ENCODE measurements around the gene ZFP57.

DNA sequence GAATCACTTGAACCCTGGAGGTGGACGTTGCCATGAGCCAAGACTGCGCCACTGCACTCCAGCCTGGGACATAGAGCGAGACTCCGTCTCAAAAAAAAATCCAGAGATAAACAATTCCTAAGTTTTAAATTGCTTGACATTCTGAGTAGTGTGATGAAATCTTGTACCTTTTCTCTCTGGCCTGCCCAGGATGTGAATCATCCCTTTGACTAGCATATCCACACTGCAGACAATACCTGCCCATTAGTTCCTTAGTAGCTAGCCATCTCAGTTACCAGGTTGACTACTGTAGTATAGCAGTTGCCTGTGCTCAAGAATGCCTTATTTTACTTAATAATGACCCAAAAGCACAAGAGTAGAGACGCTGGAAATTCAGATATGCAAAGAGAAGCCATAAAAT lies 2.8 kb downstream of the ZFP57 start:
- TF ChIP-seq, protein P1, sequence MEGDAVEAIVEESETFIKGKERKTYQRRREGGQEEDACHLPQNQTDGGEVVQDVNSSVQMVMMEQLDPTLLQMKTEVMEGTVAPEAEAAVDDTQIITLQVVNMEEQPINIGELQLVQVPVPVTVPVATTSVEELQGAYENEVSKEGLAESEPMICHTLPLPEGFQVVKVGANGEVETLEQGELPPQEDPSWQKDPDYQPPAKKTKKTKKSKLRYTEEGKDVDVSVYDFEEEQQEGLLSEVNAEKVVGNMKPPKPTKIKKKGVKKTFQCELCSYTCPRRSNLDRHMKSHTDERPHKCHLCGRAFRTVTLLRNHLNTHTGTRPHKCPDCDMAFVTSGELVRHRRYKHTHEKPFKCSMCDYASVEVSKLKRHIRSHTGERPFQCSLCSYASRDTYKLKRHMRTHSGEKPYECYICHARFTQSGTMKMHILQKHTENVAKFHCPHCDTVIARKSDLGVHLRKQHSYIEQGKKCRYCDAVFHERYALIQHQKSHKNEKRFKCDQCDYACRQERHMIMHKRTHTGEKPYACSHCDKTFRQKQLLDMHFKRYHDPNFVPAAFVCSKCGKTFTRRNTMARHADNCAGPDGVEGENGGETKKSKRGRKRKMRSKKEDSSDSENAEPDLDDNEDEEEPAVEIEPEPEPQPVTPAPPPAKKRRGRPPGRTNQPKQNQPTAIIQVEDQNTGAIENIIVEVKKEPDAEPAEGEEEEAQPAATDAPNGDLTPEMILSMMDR (IDR thresholded peaks at IDR 0.05), result no peak
- TF ChIP-seq POLR2A (IDR thresholded peaks at IDR 0.05), result no peak

Measured in gastroesophageal sphincter (tissue), 3 donors.